Endodermal cell (in vitro differentiated cells): ENCODE data around the gene BMP7. TPM values are rescaled to one million over a fixed set of nuclear protein-coding genes. Genes with fewer than 3 reads are reported as not detected.

Experiments
- DNase-seq: peaks from one replicate; pipeline ENCODE4 v3.0.0-alpha.2; 2017
- H3K27ac ChIP-seq: 2 replicates; pipeline ENCODE4 v1.5.1; 2013; ENCODE audit warnings: mild to moderate bottlenecking, low read depth, low read length, moderate library complexity
- H3K27me3 ChIP-seq: 2 replicates; pipeline ENCODE4 v1.6.1; 2013; ENCODE audit warnings: mild to moderate bottlenecking, low read length, moderate library complexity; ENCODE audit not compliant: insufficient read depth, control insufficient read depth, poor library complexity, severe bottlenecking
- H3K36me3 ChIP-seq: 2 replicates; pipeline ENCODE4 v1.7.0; 2013; ENCODE audit warnings: mild to moderate bottlenecking, low read length, moderate library complexity; ENCODE audit not compliant: control insufficient read depth, insufficient read depth
- H3K4me1 ChIP-seq: one replicate; pipeline ENCODE4 v1.7.0; 2013; ENCODE audit warnings: low read length; ENCODE audit not compliant: control insufficient read depth, insufficient read depth
- H3K4me3 ChIP-seq: 2 replicates; pipeline ENCODE4 v1.5.1; 2013; ENCODE audit warnings: mild to moderate bottlenecking, low read length, moderate library complexity
- H3K9ac ChIP-seq: 2 replicates; pipeline ENCODE4 v1.6.1; 2013; ENCODE audit warnings: mild to moderate bottlenecking, low read length, moderate library complexity; ENCODE audit not compliant: poor library complexity, severe bottlenecking; ENCODE audit errors: extremely low read depth
- H3K9me3 ChIP-seq: 2 replicates; pipeline ENCODE4 v1.6.1; 2013; ENCODE audit warnings: mild to moderate bottlenecking, low read length, moderate library complexity; ENCODE audit not compliant: control insufficient read depth
- H3K27ac Mint-ChIP-seq: 2 replicates; pipeline ENCODE4 v1.8.0; 2020; ENCODE audit warnings: mixed read lengths
- H3K27me3 Mint-ChIP-seq: 2 replicates; pipeline ENCODE4 v1.8.0; 2021; ENCODE audit warnings: mild to moderate bottlenecking, mixed read lengths; ENCODE audit not compliant: insufficient read depth
- H3K36me3 Mint-ChIP-seq: 2 replicates; pipeline ENCODE4 v1.8.0; 2020; ENCODE audit warnings: low read depth, mixed read lengths
- H3K4me1 Mint-ChIP-seq: 2 replicates; pipeline ENCODE4 v1.8.0; 2020; ENCODE audit warnings: mixed read lengths
- H3K4me3 Mint-ChIP-seq: 2 replicates; pipeline ENCODE4 v1.8.0; 2020; ENCODE audit warnings: mild to moderate bottlenecking, moderate library complexity, mixed read lengths
- H3K9me3 Mint-ChIP-seq: 2 replicates; pipeline ENCODE4 v1.8.0; 2020; ENCODE audit warnings: mild to moderate bottlenecking, mixed read lengths
- WGBS, 2 experiments: methylation state at CpG; one replicate each; pipeline versions ENCODE4 v1.1.5 to v1.1.7; 2013; ENCODE audit warnings: missing lambda C conversion rate in 2 of 2, mixed read lengths in 1 of 2; ENCODE audit not compliant: insufficient coverage in 1 of 2, insufficient read length in 1 of 2; 5-methylcytosine and 5-hydroxymethylcytosine counted together
- total RNA-seq, 2 donors: library from RNA; stranded (reverse); fragmentation: NEBNext Ultra II Directional in 1 of 2; extraction: Animal tissue kit (Norgen Biotek cat#: 25700) in 1 of 2; gene quantifications; 2 replicates in 1 of 2; 3 replicates in 1 of 2; pipeline ENCODE4 v1.2.1, GENCODE V29; 2021
- TF ChIP-seq, protein P1 (sequence below): fragments of 200-600 bp; sonication (generic); conservative IDR thresholded peaks from 2 replicates; pipeline ENCODE4 v1.5.0; 2021; ENCODE audit warnings: antibody characterized with exemption, mild to moderate bottlenecking

Gene BMP7
- total RNA-seq, 2 donors from 2014 or later: 45.6 to 49.6 TPM

DNA sequence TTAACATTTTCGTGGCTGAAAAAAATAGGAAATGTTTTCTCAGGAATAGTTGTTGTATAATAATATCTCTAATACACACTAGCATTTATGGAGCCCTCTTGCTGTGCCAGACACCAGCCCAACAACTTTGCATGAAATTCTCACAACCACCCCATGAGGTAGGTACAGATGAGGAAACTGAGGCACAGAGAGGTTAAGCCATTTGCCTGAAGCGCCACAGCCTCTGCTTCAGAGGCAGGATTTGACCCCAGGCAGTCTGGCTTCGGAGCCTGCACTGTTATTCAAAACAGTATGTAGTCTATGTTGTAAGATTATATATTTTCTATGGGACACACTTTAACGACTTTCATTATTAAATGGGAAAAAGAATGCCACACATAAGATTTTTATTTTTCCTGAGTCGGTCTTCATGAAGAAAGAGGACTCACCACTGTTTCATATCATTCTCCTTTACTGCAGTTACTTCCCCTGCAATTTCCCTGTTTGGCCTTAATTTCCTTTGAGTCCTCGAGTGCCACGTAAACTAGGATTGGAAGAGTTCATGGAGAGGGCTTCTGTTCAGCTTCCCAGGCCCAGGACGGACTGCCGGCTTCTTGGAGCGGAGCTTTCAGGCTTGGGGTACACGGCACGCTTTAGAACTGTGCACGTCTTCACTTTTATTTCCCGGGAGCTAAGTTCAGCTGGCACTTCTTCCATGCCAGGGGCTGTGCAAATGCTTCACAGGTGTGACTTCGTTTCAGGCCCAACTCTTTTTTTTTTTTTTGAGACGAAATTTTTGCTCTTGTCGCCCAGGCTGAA is 128.0 kb downstream of the BMP7 start:
- Histone ChIP-seq H3K27me3 (peaks cover 5% of the 10 kb centered on the region), H3K27ac (no peak overlapping the region), H3K4me1 (no peaks in the 10 kb centered on the region), H3K9me3 (no peaks in the 10 kb centered on the region), H3K4me3 (no peak overlapping the region), H3K9ac (no peak overlapping the region), H3K36me3 (no peaks in the 10 kb centered on the region)
- Mint-ChIP-seq H3K27me3 (peaks cover 12% of the 10 kb centered on the region), H3K36me3 (no peaks in the 10 kb centered on the region), H3K27ac (no peak overlapping the region), H3K4me1 (no peaks in the 10 kb centered on the region), H3K9me3 (no peaks in the 10 kb centered on the region), H3K4me3 (no peak overlapping the region)
- WGBS, 2 experiments: 90 to 92% methylated on average over 12 to 17 of the region's 17 CpGs
- no peak for DNase-seq
- TF ChIP-seq, protein P1, sequence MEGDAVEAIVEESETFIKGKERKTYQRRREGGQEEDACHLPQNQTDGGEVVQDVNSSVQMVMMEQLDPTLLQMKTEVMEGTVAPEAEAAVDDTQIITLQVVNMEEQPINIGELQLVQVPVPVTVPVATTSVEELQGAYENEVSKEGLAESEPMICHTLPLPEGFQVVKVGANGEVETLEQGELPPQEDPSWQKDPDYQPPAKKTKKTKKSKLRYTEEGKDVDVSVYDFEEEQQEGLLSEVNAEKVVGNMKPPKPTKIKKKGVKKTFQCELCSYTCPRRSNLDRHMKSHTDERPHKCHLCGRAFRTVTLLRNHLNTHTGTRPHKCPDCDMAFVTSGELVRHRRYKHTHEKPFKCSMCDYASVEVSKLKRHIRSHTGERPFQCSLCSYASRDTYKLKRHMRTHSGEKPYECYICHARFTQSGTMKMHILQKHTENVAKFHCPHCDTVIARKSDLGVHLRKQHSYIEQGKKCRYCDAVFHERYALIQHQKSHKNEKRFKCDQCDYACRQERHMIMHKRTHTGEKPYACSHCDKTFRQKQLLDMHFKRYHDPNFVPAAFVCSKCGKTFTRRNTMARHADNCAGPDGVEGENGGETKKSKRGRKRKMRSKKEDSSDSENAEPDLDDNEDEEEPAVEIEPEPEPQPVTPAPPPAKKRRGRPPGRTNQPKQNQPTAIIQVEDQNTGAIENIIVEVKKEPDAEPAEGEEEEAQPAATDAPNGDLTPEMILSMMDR: no peak

DNA sequence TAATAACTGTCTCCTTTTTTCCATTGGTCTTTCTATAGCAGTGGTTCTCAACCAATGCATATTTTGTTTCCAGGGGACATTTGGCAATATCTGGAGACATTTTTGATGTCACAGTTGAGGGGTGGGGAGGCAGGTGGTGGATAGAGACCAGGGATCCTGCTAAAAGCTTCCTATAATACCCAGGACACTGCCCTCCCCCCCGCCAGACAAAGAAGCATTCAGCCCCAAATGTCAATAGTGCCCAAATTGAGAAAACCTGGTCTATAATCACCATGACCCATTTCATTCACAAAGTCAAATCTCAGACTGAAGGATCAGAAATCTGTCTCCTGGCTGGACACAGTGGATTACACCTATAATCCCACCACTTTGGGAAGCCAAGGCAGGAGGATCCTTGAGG is 128.8 kb downstream of the BMP7 start:
- Mint-ChIP-seq H3K4me1 (no peaks in the 10 kb centered on the region), H3K9me3 (no peaks in the 10 kb centered on the region), H3K27me3 (peaks cover 7% of the 10 kb centered on the region), H3K27ac (no peak overlapping the region), H3K4me3 (no peak overlapping the region), H3K36me3 (no peaks in the 10 kb centered on the region)
- Histone ChIP-seq H3K36me3 (no peaks in the 10 kb centered on the region), H3K9ac (no peak overlapping the region), H3K9me3 (no peaks in the 10 kb centered on the region), H3K27me3 (peaks cover under 1% of the 10 kb centered on the region), H3K4me3 (no peak overlapping the region), H3K4me1 (no peaks in the 10 kb centered on the region), H3K27ac (no peak overlapping the region)
- 92 to 100% methylated on average over 1 of the region's 1 CpG for WGBS, 2 experiments
- DNase-seq: no peak
- TF ChIP-seq, protein P1: no peak

- H3K4me1 Mint-ChIP-seq: no peaks in the 10 kb centered on the region
- H3K27me3 Mint-ChIP-seq: peaks cover 3% of the 10 kb centered on the region
- no peak overlapping the region for H3K27ac Mint-ChIP-seq
- Histone ChIP-seq H3K27me3 (peaks cover 8% of the 10 kb centered on the region), H3K9me3 (no peaks in the 10 kb centered on the region), H3K4me1 (no peaks in the 10 kb centered on the region), H3K36me3 (no peaks in the 10 kb centered on the region), H3K4me3 (no peak overlapping the region), H3K9ac (no peak overlapping the region), H3K27ac (no peak overlapping the region)
- TF ChIP-seq, protein P1: no peak
- H3K4me3 Mint-ChIP-seq: no peak overlapping the region
- no peaks in the 10 kb centered on the region for H3K36me3 Mint-ChIP-seq
- no peaks in the 10 kb centered on the region for H3K9me3 Mint-ChIP-seq
- WGBS, 2 experiments: 89 to 100% methylated on average over 2 to 4 of the region's 7 CpGs
- DNase-seq: no peak
Observed at GRCh38 chr20:57136734-57137133, 129.7 kb downstream of the BMP7 start.
